ENCODE results near the gene PIGR.

The PIGR gene

GRCh38 chr1:206909883-206910318 is 36.4 kb downstream of the PIGR start:
- DNase-seq (ENCODE audit: low spot score): peak; percentile 26

- DNase-seq (ENCODE audit: low spot score): peak; percentile 54
Measured at GRCh38 chr1:206909161-206909882, 36.9 kb downstream of the PIGR start.

- DNase-seq (ENCODE audit: low spot score): no peak
Measured at GRCh38 chr1:206908038-206908437, 38.2 kb downstream of the PIGR start.

- no peak for DNase-seq (ENCODE audit: low spot score)
Measured at GRCh38 chr1:206907304-206907991, 38.8 kb downstream of the PIGR start.

- peak; percentile 93 for DNase-seq (ENCODE audit: low spot score)
Measured at GRCh38 chr1:206905295-206906164, 40.7 kb downstream of the PIGR start.

- DNase-seq (ENCODE audit: low spot score): no peak
Measured at GRCh38 chr1:206904423-206905142, 41.7 kb downstream of the PIGR start.

- DNase-seq (ENCODE audit: low spot score): no peak
Measured at GRCh38 chr1:206903687-206904086, 42.6 kb downstream of the PIGR start.

GRCh38 chr1:206902702-206903101 is 43.6 kb downstream of the PIGR start:
- no peak for DNase-seq (ENCODE audit: low spot score)

- DNase-seq (ENCODE audit: low spot score): no peak
Measured at GRCh38 chr1:206901944-206902343, 44.3 kb downstream of the PIGR start.

- no peak for DNase-seq (ENCODE audit: low spot score)
Measured at GRCh38 chr1:206900149-206900548, 46.1 kb downstream of the PIGR start.

GRCh38 chr1:206899717-206900116 is 46.5 kb downstream of the PIGR start:
- DNase-seq (ENCODE audit: low spot score): no peak

GRCh38 chr1:206898915-206899431 is 47.3 kb downstream of the PIGR start:
- no peak for DNase-seq (ENCODE audit: low spot score)

GRCh38 chr1:206898089-206898914 is 48.0 kb downstream of the PIGR start:
- DNase-seq (ENCODE audit: low spot score): peak; percentile 45

- DNase-seq (ENCODE audit: low spot score): no peak
Measured at GRCh38 chr1:206897175-206897574, 49.1 kb downstream of the PIGR start, which contains the start of gene IL24. Gene IL24, plus strand, starts transcription at chr1:206897443. Its CDS starts 390 bp downstream, at chr1:206897833.

- DNase-seq (ENCODE audit: low spot score): no peak
Measured at GRCh38 chr1:206896261-206896660, 50.0 kb downstream of the PIGR start.

GRCh38 chr1:206895837-206896242 is 50.4 kb downstream of the PIGR start:
- DNase-seq (ENCODE audit: low spot score): peak; percentile 58

- DNase-seq (ENCODE audit: low spot score): no peak
Measured at GRCh38 chr1:206895325-206895724, 50.9 kb downstream of the PIGR start.

- no peak for DNase-seq (ENCODE audit: low spot score)
Measured at GRCh38 chr1:206893380-206893779, 52.9 kb downstream of the PIGR start.

GRCh38 chr1:206892351-206892984 is 53.8 kb downstream of the PIGR start:
- DNase-seq (ENCODE audit: low spot score): no peak

GRCh38 chr1:206891412-206891811 is 54.9 kb downstream of the PIGR start:
- DNase-seq (ENCODE audit: low spot score): no peak

Data from hepatic stellate cell (primary cell).